ENCODE data around the gene ILK. TPM values are rescaled to one million over a fixed set of nuclear protein-coding genes. Genes with fewer than 3 reads are reported as not detected.

Gene ILK
- total RNA-seq, 1 donor from 2014 or later: 32.4 TPM

DNA sequence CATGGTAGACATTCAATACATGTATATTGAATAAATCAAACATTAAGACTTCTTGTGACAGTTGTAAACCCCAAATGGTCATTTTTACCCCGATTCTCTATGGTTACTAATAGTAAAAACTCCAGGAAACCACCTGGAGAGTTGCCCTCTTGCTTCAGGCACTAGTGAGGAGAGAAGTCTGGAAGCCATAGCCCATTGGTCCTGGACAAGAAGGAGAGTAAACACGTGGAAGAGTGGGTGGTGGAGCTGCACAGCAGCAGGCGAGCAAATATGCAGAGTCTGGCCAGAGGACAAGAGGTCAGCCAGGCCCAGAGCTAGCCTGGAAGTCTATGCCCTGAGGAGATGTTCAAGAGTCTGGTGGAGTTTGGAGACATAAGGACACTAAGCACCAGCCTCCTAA, 34.3 kb downstream of the ILK start:
- no peak for ATAC-seq

DNA sequence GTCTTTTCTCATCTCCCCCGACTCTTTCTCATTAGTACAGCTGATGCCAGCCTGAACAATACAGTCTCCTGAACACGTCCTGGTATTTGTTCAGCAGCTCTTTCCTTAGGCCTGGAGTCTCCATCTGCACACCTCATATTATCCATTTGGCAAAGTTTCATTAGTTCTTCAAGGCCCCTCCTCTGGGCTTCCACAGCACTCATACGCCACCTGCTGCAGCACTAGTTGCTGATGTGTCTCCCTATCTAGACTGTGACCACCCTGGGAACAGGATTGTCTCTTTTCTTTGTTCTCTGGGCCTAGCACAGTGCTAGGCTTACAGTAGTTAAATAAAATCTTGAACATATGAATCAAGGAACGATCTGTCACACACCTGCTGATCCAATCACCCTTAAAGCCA, 34.9 kb downstream of the ILK start:
- no peak for ATAC-seq

DNA sequence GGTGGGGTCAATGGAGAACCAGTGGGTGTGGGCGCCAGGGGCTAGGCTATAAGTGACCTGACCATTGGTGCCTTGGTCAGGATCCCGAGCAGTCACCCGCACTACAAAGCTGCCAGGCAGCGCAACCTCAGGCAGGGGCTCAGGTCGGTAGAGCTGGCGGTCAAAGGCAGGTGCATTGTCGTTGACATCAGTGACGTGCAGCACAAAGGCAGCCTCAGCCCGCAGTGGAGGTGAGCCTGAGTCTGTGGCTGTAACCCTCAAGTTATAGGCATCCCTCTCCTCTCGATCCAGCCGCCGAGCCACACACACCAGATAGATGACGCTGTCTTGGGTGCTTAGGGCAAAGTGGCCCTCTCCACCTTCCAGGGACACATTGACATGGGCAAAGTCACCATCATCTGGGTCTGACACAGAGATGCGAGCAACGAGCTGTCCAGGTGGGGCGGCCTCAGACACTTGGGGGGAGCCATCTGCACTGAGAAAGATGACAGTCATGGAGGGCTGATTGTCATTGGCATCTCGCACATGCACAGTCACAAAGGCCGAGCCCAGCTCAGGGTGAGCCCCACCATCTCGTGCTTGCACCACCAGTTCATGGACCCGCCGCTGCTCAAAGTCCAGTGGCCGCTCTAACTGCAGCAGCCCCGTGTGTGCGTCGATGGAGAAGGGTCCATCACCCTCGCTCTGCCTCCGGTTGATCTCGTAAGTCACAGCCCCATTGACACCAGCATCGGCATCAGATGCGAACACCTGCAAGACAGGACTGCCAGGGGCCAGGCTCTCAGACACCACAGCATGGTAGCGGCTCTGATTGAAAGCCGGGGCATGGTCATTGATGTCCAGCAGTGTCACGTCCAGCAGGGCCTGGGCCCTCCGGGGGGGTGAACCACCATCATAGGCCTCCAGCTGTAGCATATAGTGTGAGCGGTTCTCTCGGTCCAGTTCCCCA, 36.7 kb downstream of the ILK start:
- no peak for ATAC-seq

DNA sequence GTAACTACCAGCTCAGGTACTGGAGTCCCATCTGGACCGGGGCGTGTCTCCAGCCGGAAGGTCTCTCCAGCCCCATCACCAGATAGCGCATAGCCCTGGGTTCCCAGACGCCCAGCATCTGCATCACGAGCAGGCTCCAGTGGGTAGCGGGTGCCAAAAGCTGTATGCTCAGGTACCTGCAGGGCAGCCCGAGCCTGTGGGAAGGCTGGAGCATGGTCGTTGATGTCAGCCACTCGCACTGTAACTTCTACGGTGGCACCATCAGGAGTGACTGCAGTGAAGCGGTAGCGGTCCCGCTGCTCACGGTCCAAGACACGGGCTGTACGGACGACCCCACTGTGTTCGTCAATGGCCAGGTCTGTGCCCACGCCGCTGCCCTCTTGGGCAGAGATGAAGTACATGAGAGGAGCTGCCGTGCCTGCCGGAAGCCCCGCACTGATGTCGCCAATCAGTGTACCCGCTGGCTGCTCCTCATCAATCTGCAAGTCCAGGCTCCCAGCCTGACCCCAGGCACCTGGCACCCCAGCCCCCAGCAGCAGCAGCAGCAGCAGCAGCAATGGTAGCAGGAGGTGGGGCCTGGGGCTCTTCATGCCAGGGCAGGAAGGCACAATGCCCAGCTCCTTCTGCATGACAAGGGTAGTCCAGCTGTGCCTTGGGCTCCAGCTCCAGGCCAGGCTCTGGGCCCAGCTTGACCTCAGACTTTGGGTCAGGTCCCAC, 37.6 kb downstream of the ILK start:
- no peak for ATAC-seq

DNA sequence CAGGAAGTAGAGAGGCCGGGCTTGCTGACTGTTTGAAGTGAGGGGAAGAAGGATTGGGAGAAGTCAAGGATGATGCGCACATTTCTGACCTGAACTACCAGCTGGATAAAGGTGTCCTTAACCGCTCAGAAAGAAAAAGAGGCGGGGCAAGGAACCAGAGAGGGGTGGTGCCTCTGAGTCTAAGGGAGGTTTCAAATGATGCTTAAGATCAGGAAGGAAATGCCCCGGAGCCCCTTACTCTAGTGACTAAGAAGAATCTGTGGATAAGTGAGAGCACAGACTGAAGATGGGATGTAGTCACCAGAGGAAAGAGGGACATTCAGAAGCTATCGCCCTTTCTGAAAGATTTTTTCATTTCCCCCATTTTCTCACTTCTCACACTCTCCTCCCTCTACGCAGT, 39.4 kb downstream of the ILK start:
- no peak for ATAC-seq

DNA sequence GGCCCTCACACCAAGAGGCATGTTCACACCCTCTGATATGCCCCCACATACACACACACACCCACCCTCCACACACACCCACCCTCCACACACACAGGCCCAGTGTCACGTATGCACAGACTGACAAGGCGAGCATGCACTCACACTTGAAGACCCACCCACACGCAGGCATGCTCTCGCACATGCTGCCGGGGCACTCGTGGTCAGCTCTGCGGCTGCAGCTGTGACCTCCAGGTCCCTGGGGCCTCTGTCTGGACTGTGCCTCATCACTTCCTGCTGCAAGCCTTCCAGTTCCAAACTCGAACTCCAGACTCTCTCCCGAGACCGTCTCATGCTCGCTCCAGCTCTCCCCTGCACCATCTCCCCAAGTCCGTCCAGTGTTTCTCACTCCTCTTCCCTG, 42.5 kb downstream of the ILK start:
- peak; percentile 22 for ATAC-seq

DNA sequence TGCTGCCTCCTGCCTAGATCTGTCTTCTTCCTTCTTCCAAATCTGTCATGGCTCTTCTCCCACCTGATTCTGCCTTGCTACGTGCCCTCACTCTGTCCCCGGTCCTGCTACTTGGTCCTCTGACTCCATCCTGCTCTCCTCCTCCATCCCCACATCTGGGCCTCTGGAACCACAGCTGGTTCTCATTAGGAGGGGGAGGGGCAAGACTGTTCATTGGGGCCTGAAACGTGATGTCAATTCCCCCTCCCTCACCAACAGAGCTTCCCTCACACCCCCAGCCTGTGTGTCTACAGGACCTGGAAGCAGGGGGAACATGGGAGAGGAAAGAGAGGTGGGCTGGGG, 43.0 kb downstream of the ILK start:
- ATAC-seq: peak; percentile 28

DNA sequence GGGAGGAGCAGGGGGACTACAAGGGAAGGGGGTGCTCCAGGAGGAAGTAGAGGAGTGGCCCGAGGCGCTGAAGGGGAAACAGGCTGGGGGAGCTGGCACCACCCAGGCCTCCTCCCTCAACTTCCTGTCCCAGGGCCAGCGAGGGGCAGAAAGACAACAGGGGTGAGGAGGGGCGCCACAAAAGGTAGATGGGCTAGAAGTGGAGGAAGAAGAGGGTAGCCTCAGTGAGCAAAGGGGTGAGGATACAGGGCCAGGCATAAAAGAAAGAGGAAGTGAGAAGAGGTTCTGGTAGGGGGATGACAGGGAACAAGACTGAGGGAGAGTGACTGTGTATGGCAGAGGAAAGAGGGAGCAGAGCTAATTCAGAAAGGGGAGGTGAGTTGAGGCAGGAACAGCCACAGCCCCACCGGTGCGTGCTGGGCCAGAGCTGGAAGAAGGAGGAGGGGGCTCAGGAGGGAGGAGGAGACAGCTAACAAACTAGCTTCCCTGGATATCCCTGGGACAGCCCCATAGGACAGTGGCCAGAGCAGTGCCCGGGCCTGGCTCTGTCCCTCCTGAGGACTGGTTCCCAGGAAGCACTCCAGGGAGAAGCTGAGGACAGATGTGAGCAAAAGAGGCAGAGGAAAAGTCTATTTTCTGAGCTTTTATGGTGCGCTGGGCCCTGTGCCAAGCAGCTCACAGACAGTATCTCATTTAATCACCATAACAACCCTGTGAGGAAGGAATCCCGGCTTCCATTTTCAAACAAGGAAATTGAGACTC, 43.5 kb downstream of the ILK start:
- ATAC-seq: peak; percentile 25

DNA sequence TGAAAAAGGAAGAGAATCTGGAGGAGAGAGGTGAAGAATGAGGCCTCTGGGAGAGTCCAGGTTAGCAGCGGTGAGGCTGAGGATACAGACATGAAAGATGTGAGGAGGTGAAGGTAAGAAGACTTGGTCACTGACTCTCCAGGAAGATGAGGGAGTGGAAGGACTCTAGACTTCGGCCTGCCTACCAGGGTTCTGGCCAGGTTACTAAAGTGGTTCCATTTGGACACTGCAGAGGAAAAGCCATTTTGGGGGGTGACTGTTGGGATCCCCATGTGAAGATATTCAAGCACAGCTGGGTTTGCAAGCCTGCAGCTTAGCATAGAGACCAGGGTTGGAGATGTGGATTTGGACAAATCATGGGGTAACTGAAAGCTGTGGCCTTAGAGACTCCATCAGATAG, 44.3 kb downstream of the ILK start:
- ATAC-seq: no peak

DNA sequence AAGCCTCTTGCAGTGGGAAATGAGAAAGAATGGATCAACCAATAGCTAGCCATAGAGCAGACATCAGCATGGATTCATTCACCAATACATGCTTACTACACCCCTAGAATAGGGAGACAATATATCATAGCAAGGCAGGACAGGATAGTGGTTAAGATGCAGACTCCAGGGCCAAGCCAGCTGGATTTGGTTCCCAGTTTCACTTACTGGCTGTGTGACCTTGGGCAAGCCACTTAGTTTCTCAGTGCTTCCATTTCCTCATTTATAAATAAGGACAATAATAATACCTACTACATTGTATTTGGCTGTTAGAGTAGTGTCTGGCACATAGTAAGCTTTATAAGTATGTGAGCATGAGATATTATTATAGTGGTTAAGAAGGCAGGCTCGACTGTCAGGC, 44.9 kb downstream of the ILK start:
- no peak for ATAC-seq

DNA sequence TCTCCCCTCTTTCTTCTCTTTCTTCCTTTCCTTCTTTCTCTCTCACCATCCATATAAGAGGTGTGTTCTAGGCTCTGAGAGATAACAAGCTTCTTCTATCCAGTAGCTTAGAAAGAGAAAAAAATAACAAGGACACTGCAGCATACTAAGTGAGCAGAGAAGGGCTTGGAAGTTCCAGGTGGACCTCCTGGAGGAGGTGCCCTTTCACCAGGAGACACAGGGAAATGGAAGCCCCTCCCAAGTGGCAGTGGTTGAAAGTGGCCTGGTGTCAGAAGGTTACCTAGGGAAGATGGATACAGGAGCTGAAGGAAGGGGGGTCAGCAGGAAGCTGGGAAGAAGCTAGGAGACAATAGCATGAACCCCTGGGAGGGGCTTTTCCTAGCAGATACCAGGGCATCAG, 46.5 kb downstream of the ILK start:
- no peak for ATAC-seq

DNA sequence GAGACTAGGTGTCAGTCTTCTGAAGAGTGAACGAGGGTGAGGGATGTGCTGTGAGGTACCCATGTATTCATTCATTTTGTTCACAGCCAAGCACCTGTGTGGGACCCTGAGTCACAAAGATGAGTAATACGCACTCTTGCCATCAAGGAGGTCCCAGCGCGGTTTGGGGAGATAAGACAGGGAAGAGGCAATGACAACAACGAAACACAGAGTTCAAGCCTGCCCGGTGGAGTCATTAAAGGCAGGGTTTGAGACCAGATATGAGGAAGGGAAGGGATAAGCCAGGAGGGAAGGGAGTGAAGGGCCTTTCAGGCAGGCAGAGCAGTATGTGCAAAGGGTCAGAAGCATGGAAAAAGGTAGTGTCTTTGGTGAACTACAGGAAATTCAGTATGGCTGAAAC, 47.4 kb downstream of the ILK start:
- no peak for ATAC-seq

DNA sequence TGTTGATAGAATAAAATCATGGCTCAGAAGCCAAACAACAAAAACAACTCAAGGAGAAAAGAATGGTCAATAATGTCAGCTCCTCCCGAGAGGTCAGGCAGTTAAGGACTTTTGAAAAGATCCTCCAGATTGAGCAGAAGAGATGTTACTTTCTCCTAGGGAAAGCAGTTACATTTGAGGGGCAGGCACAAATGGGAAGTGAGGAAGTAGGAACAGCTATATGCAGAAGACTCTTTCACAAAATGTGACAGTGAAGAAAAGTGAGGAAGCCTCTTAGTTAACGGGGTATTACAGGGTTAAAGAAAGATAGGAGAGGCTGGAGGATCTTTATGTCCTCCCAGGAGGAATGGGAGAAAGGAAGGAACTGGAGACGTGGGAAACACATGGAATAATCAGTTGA, 48.6 kb downstream of the ILK start:
- no peak for ATAC-seq

DNA sequence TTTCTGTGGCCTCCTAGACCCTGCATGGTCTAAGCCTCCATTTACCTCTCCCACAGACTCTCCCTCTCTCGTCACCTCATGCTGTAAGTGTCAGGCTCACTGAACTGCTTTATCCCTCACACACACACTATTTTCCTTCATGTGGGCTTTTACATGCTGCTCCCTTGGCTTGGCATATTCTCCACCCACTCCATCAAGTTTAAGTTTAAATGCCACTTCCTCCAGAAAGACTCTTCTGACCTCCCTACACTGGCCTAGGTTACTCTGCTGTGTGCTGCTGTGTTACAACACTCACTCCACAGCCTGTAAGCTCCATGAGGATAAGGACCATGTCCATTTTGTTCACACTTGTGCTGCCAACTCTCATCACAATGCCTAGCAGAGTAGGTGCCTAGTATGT, 49.5 kb downstream of the ILK start:
- ATAC-seq: no peak

DNA sequence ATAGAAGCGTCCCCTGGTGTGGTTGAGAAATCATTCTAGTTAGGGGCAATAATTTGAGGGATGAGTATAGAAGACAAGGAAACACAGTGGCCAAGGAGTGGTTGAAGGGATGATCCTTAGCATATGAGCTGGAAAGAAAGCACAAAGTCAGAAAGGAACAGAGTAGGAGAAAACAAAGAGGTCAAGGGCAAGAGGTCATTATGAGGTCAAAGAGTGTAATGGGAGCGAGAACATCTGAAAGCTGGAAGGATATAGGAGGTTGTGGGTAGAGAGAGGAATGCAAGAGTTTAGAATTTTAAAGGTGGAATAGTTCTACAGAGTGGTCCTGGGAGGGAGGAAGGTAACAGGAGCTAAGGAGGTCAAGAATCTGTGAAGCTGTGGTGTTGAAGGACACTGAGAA, 50.1 kb downstream of the ILK start:
- ATAC-seq: no peak

DNA sequence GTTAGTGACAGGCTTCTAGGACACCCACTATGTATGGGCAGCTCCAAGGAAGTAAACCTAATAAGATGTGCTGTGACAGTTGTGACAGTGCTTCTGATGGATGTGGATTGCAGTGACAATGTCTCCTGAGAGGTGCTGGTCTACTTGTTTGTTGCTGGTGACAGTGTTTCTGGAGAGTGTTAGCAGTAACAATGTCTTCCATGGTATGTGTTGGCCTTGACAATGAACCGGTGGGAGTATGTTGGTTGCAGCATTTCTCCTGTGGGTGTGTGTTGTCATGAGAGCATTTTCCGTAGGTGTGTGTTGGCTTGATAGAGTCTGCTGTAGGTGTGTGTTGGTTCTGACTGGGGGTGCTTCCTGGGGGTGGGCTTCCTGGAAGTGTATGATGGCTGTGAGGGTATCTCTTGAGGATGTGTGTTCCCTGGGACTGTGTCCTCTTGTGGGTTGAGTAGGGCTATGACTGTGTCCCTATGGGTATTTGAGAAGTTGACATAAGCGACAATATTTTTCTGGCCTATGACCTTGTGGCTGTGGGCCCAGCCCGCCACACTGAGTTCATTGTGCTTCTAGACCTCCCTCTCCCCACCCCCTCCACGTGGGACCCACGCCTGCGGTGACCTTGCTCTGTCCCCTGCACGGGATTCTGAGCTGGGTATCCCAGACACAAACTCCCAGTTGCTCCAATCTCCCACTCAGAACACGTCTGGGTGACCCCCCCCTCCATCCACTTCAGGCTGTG, 50.9 kb downstream of the ILK start:
- ATAC-seq: no peak

DNA sequence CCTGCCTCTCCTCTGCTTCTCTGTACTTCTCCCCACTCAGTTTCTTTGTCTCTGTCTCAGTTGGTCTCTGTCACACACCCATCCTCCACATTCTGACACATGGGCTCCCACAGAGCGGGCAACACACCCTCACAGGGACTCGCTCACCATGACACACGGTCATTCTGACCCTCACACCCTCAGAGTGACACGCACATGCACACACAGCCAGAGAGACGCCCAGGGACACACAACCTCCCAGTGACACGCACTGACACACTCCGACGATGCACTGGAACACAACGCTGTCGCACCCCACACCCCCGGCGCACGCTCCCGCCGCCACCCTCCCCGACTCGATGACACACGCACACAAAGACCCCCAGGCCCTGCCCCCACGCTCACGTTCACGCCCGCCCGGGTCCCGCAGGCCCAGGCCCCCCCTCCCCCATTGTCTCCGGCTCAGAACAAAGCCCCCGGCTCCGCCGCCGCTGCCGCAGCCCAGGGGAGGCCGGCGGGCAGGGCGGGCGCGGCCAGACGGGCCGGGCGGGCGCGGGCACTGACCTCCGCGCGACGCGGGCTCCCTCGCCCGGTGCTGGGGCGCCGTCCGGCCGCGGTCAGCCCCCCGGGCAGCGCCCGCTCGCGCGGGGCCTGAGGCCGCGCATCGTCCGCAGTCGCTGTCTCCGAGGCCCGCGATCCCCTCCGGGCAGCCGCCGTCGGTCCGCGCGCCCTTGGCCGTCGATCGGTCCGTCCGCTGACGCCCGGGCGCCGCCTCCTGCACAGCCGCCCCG, 51.6 kb downstream of the ILK start:
- ATAC-seq: peak; percentile 30

DNA sequence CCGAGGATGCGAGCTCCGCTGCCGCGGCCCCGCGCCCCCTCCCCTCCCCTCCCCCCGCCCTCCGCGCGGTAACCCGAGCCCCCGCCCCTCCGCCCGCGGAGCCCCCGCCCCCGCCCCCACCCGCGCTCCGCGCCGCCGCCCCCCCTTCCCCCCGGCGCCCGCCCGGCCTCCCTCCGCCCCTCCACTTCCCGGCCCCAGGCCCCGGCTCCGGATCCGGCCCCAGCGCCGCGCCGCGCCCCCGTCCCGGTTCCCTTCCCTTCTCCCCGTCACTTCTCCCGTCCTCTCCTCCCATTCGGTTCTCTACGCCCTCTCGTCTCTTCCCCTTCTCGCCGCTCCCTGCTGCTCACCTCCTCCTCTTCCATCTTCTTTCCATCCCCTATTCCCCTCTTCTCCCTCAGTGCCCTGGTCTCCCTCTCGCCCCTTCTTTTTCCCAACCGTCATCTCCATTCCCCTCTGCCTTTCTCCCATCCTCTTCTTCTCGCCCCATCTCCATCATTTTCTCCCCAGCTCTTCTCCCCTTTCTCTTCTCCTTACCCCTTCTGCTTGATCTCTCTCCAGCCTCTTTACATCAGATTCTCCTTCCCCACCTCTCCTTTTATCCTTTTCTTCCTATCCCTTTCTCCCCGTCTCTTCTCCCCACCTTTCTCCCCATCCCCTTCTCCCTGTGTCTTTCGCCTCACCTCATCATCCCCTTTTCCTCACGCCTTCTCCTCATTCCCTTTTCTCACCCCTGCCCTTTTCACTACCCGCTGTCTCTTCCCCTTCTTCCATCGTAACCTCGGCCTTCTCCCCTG, 52.4 kb downstream of the ILK start, which contains the start of gene DCHS1:
Gene DCHS1, minus strand, starts transcription at position 20 of the 794 bp plus-strand sequence. CDS start 14,196 bp downstream, outside the sequence.
- no peak for ATAC-seq

DNA sequence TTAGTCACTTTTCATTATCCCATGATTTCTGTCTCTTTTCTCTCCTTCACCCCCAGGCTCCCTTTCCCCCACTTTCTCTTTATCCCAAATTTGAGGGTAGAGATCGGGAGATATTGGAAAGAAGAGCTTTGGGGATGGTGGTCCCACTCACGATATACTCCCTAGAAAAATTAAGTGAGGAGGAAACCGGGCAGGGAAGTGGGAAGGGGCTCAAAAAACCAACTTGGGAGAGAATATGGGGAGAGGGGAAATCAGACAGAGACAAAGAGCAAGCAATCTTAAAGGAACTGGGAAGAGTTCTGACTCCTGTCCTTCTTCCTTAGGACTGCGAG, 53.0 kb downstream of the ILK start:
- ATAC-seq: no peak

DNA sequence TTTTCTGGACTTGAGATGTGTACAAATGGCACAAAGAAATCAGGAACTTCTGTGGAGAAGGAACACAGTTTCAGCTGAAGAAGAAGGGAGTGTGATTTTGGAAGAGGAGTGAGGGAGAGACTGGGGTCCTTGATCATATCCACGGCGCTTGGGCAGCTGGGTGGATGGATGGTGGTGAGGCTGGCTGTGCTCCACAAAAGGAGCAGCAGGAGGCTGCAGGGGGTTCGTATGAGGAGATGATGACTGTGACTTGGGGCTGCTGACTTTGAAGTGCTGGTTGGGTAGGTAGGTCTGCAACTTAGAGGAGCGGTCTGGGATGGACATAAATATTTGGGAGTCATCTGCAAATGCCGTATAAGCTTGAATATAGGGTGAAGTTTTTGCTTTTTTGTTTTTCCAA, 53.4 kb downstream of the ILK start:
- no peak for ATAC-seq

DNA sequence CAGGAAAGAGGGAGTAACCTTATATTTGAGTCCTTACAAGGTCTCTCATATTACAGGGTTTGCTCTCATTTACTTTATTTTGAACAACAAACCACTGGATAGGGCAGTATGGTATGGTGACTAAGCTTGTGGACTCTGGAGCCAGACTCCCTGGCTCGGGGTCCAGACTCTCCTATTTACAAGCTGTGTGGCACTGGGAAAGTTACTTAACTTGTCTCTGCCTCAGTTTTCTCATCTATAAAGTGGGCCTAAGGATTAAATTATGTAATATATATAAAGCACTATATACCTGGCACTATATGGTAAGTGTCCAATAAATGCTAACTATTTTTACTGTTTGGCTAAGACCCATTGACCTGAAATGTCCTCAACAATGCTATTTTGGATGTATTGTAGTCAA, 53.8 kb downstream of the ILK start:
- no peak for ATAC-seq

All from esophagus mucosa (tissue), 1 donor.